SK-N-SH treated with all-trans-retinoic acid at 6 μM for 48 hours (cell line): ENCODE data around the gene CEP295NL.

Experiments used
- ATAC-seq: fragments of 200-7000 bp; cut with Tn5 transposase; 3 replicates; pipeline ENCODE4 v1.9.1; 2020; ENCODE audit warnings: mild to moderate bottlenecking, moderate library complexity
- ARNTL ChIP-seq: fragments of 450-650 bp; formaldehyde crosslinking; IDR thresholded peaks from 2 replicates; pipeline ENCODE4 v1.5.0; 2020; ENCODE audit warnings: low read depth, mild to moderate bottlenecking, moderate library complexity, borderline replicate concordance
- BACH2 ChIP-seq: fragments of 250-450 bp; sonication (Bioruptor Pico); IDR thresholded peaks from 2 replicates; pipeline ENCODE4 v1.9.0; 2021; ENCODE audit warnings: mild to moderate bottlenecking, borderline replicate concordance
- CSDC2 ChIP-seq: fragments of 250-450 bp; sonication (Bioruptor Pico); IDR thresholded peaks from 2 replicates; pipeline ENCODE4 v1.5.0; 2020; ENCODE audit warnings: mild to moderate bottlenecking, moderate library complexity
- ESRRG ChIP-seq: fragments of 250-450 bp; sonication (Bioruptor Pico); IDR thresholded peaks from 2 replicates; pipeline ENCODE4 v1.6.1; 2021; ENCODE audit warnings: mild to moderate bottlenecking
- GLIS3 ChIP-seq: fragments of 250-450 bp; sonication (Bioruptor Pico); IDR thresholded peaks from 2 replicates; pipeline ENCODE4 v1.5.0; 2020; ENCODE audit warnings: mild to moderate bottlenecking, moderate library complexity
- OSR1 ChIP-seq: fragments of 250-450 bp; sonication (Bioruptor Pico); IDR thresholded peaks from 2 replicates; pipeline ENCODE4 v1.8.0; 2022; ENCODE audit warnings: moderate library complexity, mild to moderate bottlenecking, inconsistent platforms
- PPARA ChIP-seq: fragments of 250-450 bp; sonication (Bioruptor Pico); IDR thresholded peaks from 2 replicates; pipeline ENCODE4 v1.5.0; 2020; ENCODE audit warnings: mild to moderate bottlenecking, borderline replicate concordance
- RARB ChIP-seq: fragments of 250-450 bp; sonication (Bioruptor Pico); IDR thresholded peaks from 2 replicates; pipeline ENCODE4 v1.8.0; 2021; ENCODE audit warnings: mild to moderate bottlenecking, moderate library complexity
- SNAI2 ChIP-seq: fragments of 250-450 bp; sonication (Bioruptor Pico); IDR thresholded peaks from 2 replicates; pipeline ENCODE4 v1.5.0; 2020; ENCODE audit warnings: mild to moderate bottlenecking, moderate library complexity
- TCF4 ChIP-seq: fragments of 250-450 bp; sonication (Bioruptor Pico); IDR thresholded peaks from 2 replicates; pipeline ENCODE4 v1.8.0; 2021; ENCODE audit warnings: mild to moderate bottlenecking, moderate library complexity, borderline replicate concordance
- TOX ChIP-seq: fragments of 250-450 bp; sonication (Bioruptor Pico); IDR thresholded peaks from 2 replicates; pipeline ENCODE4 v1.8.0; 2021; ENCODE audit warnings: mild to moderate bottlenecking, moderate library complexity, borderline replicate concordance
- ZFP3 ChIP-seq: fragments of 250-450 bp; sonication (Bioruptor Pico); IDR thresholded peaks from 2 replicates; pipeline ENCODE4 v1.5.0; 2020; ENCODE audit warnings: mild to moderate bottlenecking, moderate library complexity
- ZFP30 ChIP-seq: fragments of 450-650 bp; formaldehyde crosslinking; IDR thresholded peaks from 2 replicates; pipeline ENCODE4 v1.5.0; 2022; ENCODE audit warnings: mild to moderate bottlenecking, moderate library complexity
- ZNF565 ChIP-seq: fragments of 450-650 bp; formaldehyde crosslinking; conservative IDR thresholded peaks from 2 replicates; pipeline ENCODE4 v1.5.0; 2020; ENCODE audit warnings: low read depth, mild to moderate bottlenecking, moderate library complexity
- ZNF70 ChIP-seq: fragments of 450-650 bp; formaldehyde crosslinking; IDR thresholded peaks from 2 replicates; pipeline ENCODE4 v1.5.0; 2020; ENCODE audit warnings: mild to moderate bottlenecking, moderate library complexity
- ZNF8 ChIP-seq: fragments of 450-650 bp; formaldehyde crosslinking; IDR thresholded peaks from 2 replicates; pipeline ENCODE4 v1.5.0; 2020; ENCODE audit warnings: mild to moderate bottlenecking, moderate library complexity
- TF ChIP-seq, protein P1 (sequence below): fragments of 250-450 bp; sonication (Bioruptor Pico); IDR thresholded peaks from 2 replicates; pipeline ENCODE4 v1.8.0; 2021; ENCODE audit warnings: low read depth, mild to moderate bottlenecking, moderate library complexity, borderline replicate concordance
- TF ChIP-seq, protein P2 (sequence below): fragments of 250-450 bp; sonication (Bioruptor Pico); IDR thresholded peaks from 2 replicates; pipeline ENCODE4 v1.8.0; 2020; ENCODE audit warnings: mild to moderate bottlenecking, moderate library complexity, borderline replicate concordance
- TF ChIP-seq, protein P3 (sequence below): fragments of 250-450 bp; sonication (Bioruptor Pico); IDR thresholded peaks from 2 replicates; pipeline ENCODE4 v1.5.1; 2020; ENCODE audit warnings: low read depth, mild to moderate bottlenecking, moderate library complexity
- TF ChIP-seq, protein P4 (sequence below): fragments of 250-450 bp; sonication (Bioruptor Pico); IDR thresholded peaks from 2 replicates; pipeline ENCODE4 v1.5.1; 2021; ENCODE audit warnings: mild to moderate bottlenecking, moderate library complexity
- TF ChIP-seq, protein P5 (sequence below): fragments of 250-450 bp; sonication (Bioruptor Pico); IDR thresholded peaks from 2 replicates; pipeline ENCODE4 v1.5.0; 2020; ENCODE audit warnings: mild to moderate bottlenecking, moderate library complexity

The CEP295NL gene

DNA sequence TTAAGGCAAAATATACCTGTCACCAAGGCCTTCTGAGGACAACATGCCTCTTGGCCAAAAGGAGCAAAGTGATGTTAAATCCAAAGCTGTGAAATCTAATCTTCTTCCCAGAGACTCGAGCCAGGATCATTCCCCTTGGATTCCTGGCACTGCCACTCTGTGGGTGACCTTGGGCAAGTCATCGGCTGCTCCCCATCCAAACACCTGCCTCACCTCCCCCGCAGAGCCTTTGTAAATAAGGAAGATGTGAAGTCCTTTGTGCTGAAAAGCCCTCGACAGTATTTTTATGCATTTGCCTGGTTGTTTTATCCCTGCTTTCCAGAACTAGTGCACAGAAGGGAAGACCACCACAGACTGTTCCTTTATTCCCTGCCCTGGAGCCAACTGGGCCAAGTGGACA lies 5.4 kb upstream of the CEP295NL start (continued):
- TF ChIP-seq, protein P1, sequence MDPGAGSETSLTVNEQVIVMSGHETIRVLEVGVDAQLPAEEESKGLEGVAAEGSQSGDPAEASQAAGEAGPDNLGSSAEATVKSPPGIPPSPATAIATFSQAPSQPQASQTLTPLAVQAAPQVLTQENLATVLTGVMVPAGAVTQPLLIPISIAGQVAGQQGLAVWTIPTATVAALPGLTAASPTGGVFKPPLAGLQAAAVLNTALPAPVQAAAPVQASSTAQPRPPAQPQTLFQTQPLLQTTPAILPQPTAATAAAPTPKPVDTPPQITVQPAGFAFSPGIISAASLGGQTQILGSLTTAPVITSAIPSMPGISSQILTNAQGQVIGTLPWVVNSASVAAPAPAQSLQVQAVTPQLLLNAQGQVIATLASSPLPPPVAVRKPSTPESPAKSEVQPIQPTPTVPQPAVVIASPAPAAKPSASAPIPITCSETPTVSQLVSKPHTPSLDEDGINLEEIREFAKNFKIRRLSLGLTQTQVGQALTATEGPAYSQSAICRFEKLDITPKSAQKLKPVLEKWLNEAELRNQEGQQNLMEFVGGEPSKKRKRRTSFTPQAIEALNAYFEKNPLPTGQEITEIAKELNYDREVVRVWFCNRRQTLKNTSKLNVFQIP = no peak
- TF ChIP-seq ZNF70 (CRISPR knock-in tag) = no peak

DNA sequence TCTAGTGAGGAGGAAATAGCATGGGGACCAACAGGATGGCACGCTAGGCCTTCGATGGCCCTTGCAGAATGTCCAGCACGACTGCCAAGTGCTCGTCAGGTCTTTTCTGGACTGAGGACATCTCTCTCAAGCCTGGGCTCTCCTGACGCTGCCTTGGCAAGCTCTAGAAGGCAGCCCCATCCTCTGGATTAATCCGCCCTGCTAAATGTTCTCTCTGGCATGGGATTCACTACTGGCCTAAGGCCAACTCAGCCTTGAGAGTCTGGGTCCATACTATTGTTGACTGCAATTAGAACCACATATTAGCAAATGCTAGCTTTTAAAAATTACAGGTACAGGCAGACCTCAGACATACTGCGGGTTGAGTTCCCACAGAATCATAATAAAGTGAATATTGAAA lies 2.5 kb upstream of the CEP295NL start:
- ATAC-seq = no peak
- TF ChIP-seq, protein P2, sequence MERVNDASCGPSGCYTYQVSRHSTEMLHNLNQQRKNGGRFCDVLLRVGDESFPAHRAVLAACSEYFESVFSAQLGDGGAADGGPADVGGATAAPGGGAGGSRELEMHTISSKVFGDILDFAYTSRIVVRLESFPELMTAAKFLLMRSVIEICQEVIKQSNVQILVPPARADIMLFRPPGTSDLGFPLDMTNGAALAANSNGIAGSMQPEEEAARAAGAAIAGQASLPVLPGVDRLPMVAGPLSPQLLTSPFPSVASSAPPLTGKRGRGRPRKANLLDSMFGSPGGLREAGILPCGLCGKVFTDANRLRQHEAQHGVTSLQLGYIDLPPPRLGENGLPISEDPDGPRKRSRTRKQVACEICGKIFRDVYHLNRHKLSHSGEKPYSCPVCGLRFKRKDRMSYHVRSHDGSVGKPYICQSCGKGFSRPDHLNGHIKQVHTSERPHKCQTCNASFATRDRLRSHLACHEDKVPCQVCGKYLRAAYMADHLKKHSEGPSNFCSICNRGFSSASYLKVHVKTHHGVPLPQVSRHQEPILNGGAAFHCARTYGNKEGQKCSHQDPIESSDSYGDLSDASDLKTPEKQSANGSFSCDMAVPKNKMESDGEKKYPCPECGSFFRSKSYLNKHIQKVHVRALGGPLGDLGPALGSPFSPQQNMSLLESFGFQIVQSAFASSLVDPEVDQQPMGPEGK (CRISPR knock-in tag) = no peak
- TF ChIP-seq CSDC2 (CRISPR knock-in tag) = no peak
- TF ChIP-seq, protein P1 = no peak
- TF ChIP-seq, protein P3, sequence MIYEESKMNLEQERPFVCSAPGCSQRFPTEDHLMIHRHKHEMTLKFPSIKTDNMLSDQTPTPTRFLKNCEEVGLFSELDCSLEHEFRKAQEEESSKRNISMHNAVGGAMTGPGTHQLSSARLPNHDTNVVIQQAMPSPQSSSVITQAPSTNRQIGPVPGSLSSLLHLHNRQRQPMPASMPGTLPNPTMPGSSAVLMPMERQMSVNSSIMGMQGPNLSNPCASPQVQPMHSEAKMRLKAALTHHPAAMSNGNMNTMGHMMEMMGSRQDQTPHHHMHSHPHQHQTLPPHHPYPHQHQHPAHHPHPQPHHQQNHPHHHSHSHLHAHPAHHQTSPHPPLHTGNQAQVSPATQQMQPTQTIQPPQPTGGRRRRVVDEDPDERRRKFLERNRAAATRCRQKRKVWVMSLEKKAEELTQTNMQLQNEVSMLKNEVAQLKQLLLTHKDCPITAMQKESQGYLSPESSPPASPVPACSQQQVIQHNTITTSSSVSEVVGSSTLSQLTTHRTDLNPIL (CRISPR knock-in tag) = no peak
- TF ChIP-seq BACH2 (CRISPR knock-in tag) = no peak
- TF ChIP-seq ZNF8 = no peak
- TF ChIP-seq TOX (CRISPR knock-in tag) = no peak
- no peak for TF ChIP-seq ARNTL (CRISPR knock-in tag)
- TF ChIP-seq SNAI2 (CRISPR knock-in tag) = no peak
- no peak for TF ChIP-seq RARB (CRISPR knock-in tag)
- TF ChIP-seq ZFP3 = no peak
- no peak for TF ChIP-seq GLIS3 (CRISPR knock-in tag)
- TF ChIP-seq ZNF70 (CRISPR knock-in tag) = no peak
- TF ChIP-seq, all 23 proteins: peak for 0

DNA sequence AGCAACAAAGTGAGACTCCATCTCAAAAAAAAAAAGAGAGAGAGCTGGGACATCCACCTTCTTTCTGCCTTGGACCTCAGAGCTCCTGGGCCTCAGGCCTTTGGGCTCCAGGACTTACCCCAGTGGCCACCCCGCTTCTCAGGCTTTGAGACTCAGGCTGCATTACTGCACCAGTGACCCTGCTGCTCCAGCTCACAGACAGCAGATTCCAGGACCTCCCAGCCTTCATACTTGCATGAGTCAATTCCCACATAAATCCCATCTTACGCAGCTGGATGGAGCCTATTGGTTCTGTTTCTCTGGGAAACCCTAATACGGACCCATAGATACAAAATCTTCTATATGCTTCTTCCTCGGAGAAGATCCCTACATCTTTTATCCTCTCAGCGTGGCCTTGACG lies 2.1 kb upstream of the CEP295NL start:
- no peak for ATAC-seq
- TF ChIP-seq TCF4 (CRISPR knock-in tag) (no peak), PPARA (no peak), GLIS3 (CRISPR knock-in tag) (no peak), ZFP30 (CRISPR knock-in tag) (no peak), ARNTL (CRISPR knock-in tag) (no peak), ZNF565 (CRISPR knock-in tag) (no peak), ZFP3 (no peak), CSDC2 (CRISPR knock-in tag) (no peak), SNAI2 (CRISPR knock-in tag) (no peak), OSR1 (CRISPR knock-in tag) (no peak), ESRRG (CRISPR knock-in tag) (no peak), ZNF8 (no peak)
- TF ChIP-seq, protein P4, sequence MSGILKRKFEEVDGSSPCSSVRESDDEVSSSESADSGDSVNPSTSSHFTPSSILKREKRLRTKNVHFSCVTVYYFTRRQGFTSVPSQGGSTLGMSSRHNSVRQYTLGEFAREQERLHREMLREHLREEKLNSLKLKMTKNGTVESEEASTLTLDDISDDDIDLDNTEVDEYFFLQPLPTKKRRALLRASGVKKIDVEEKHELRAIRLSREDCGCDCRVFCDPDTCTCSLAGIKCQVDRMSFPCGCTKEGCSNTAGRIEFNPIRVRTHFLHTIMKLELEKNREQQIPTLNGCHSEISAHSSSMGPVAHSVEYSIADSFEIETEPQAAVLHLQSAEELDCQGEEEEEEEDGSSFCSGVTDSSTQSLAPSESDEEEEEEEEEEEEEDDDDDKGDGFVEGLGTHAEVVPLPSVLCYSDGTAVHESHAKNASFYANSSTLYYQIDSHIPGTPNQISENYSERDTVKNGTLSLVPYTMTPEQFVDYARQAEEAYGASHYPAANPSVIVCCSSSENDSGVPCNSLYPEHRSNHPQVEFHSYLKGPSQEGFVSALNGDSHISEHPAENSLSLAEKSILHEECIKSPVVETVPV (CRISPR knock-in tag) = no peak
- TF ChIP-seq, protein P5, sequence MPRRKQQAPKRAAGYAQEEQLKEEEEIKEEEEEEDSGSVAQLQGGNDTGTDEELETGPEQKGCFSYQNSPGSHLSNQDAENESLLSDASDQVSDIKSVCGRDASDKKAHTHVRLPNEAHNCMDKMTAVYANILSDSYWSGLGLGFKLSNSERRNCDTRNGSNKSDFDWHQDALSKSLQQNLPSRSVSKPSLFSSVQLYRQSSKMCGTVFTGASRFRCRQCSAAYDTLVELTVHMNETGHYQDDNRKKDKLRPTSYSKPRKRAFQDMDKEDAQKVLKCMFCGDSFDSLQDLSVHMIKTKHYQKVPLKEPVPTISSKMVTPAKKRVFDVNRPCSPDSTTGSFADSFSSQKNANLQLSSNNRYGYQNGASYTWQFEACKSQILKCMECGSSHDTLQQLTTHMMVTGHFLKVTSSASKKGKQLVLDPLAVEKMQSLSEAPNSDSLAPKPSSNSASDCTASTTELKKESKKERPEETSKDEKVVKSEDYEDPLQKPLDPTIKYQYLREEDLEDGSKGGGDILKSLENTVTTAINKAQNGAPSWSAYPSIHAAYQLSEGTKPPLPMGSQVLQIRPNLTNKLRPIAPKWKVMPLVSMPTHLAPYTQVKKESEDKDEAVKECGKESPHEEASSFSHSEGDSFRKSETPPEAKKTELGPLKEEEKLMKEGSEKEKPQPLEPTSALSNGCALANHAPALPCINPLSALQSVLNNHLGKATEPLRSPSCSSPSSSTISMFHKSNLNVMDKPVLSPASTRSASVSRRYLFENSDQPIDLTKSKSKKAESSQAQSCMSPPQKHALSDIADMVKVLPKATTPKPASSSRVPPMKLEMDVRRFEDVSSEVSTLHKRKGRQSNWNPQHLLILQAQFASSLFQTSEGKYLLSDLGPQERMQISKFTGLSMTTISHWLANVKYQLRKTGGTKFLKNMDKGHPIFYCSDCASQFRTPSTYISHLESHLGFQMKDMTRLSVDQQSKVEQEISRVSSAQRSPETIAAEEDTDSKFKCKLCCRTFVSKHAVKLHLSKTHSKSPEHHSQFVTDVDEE = no peak
